Brain microvascular endothelial cell (primary cell): ENCODE data around the gene CTDSPL.

Experiments used
- DNase-seq: peaks from one replicate; pipeline ENCODE4 v3.0.0-alpha.2; 2020
- H3K27ac ChIP-seq: fragments of 250-450 bp; sonication (Bioruptor Pico); 2 replicates; pipeline ENCODE4 v1.5.1; 2020; ENCODE audit warnings: mild to moderate bottlenecking, moderate library complexity
- H3K27me3 ChIP-seq: fragments of 250-450 bp; sonication (Bioruptor Pico); replicated peaks from 2 replicates; pipeline ENCODE4 v1.5.1; 2020; ENCODE audit warnings: mild to moderate bottlenecking
- H3K36me3 ChIP-seq: fragments of 250-450 bp; sonication (Bioruptor Pico); replicated peaks from 2 replicates; pipeline ENCODE4 v1.5.1; 2020; ENCODE audit warnings: mild to moderate bottlenecking
- H3K4me3 ChIP-seq: 2 replicates; pipeline ENCODE4 v1.5.1; 2011; ENCODE audit warnings: low read depth, mild to moderate bottlenecking, control low read depth, low read length, moderate library complexity
- CTCF ChIP-seq: IDR thresholded peaks from 2 replicates; pipeline ENCODE4 v1.5.1; 2011; ENCODE audit warnings: low read depth, mild to moderate bottlenecking, moderate library complexity, low read length, control low read depth, inconsistent platforms; ENCODE audit errors: missing control alignments
- in situ Hi-C: cut with HindIII; loops from 2 replicates; pipeline ENCODE4 v1.10.0; 2017; ENCODE audit warnings: low sequenced_read_pairs, low pct_ligation_motif_present

CTDSPL gene

DNA sequence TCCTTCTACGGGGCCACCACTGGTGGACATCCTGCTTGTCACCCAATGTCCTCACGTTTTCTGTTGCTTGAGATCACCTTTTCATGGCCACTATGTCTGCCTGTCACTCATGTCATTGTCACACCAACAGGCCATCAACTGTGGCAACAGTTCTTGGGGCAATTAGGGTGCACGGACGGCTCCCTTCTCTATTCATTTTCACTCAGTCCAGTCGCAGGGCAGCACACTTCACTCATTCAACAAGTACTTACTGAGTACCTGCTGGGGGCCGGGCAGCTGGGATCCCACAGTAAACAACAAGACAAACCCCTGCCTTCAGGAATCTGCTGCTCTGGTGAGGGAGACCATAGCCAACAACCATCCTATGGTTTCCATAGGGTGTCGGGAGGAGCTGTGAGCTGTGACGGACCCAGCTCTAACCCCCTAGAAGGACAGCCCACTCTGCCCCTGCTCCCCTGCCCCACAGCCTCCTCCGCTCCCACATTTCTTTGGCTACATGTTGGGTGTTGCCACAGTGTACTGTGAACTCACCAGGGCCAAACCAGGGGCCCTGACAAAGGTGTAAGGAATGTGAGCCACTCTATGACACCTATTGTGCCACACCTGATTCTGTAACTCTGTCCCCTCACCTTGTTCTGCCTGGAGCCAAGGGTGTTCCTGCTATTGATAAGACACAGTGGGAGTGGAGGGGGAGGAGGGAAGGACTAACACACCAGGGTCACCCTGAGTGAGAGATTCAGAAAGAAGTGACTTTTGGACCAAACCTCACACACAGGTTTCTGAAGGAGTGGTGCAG, 130.8 kb downstream of the CTDSPL start:
- H3K4me3 ChIP-seq: no peak overlapping the region
- TF ChIP-seq CTCF: no peak
- H3K27me3 ChIP-seq: no peaks in the 10 kb centered on the region
- H3K27ac ChIP-seq: no peak overlapping the region
- no peaks in the 10 kb centered on the region for H3K36me3 ChIP-seq
- no peak for DNase-seq
- in situ Hi-C loops: no loop called here

- in situ Hi-C loops: no loop called here
- DNase-seq: no peak
- no peak for TF ChIP-seq CTCF
- H3K27me3 ChIP-seq: no peaks in the 10 kb centered on the region
- H3K27ac ChIP-seq: no peak overlapping the region
- H3K36me3 ChIP-seq: no peaks in the 10 kb centered on the region
- H3K4me3 ChIP-seq: no peak overlapping the region
Observed at GRCh38 chr3:37993067-37993455, 131.4 kb downstream of the CTDSPL start.

DNA sequence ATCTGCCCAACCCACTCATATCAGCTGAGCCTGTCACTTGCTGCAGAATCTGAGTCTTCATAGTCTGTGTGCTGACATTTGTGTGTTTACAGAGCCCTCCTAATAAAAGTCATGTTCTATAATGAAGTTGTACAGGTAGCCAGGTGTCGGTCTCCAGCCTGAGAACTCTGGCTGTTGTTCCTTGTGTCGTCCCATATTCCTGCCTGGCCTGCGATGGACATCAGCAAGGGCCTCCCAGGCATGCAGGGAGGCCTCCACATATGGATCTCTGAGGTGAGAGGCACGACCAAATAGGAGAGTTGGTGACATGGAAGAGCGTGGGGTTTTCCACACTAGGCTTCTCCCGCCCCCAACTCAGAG, 131.8 kb downstream of the CTDSPL start:
- no peaks in the 10 kb centered on the region for H3K36me3 ChIP-seq
- DNase-seq: no peak
- H3K27me3 ChIP-seq: no peaks in the 10 kb centered on the region
- no peak for TF ChIP-seq CTCF
- H3K27ac ChIP-seq: no peak overlapping the region
- H3K4me3 ChIP-seq: peak overlapping the region; percentile 67
- in situ Hi-C loops: no loop called here

DNA sequence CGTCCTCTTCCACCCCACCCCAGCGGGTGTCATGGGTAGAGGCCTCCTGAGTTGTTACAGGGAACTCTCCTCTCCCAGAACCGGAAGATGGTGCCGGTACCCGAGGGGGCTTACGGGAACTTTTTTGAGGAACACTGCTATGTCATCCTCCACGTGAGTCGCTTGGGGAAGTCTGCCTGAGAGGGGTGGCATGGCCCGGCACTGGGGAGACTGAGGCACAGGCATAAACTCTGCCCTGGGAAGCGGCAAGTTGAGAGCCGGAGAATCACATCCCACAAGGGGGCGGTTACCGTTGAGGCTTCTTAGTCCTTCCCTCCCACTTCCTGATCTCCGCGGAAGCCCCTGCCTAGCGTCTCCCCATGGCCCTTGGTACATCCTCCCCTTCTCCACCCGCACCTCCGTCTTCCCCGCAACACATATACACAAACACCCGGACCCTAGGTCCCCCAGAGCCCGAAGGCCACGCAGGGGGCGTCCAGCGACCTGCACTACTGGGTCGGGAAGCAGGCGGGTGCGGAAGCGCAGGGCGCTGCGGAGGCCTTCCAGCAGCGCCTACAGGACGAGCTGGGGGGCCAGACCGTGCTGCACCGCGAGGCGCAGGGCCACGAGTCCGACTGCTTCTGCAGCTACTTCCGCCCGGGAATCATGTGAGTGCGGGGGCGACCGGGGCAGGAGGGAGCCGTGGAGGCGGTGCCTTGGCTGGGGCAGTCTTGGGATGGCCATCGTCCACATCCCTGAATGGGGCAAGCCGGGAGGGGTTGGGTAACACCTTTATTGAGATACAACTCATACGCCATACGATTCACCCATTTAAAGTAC, 132.3 kb downstream of the CTDSPL start:
- TF ChIP-seq CTCF: peak; percentile 18
- H3K27me3 ChIP-seq: no peaks in the 10 kb centered on the region
- H3K36me3 ChIP-seq: no peaks in the 10 kb centered on the region
- in situ Hi-C loops: no loop called here
- DNase-seq: peak; percentile 74
- H3K27ac ChIP-seq: peak overlapping the region; percentile 70
- H3K4me3 ChIP-seq: peak overlapping the region; percentile 67

GRCh38 chr3:37994639-37994972, 132.9 kb downstream of the CTDSPL start:
- Histone ChIP-seq H3K27ac (peak overlapping the region; percentile 70), H3K27me3 (no peaks in the 10 kb centered on the region), H3K4me3 (peak overlapping the region; percentile 67), H3K36me3 (no peaks in the 10 kb centered on the region)
- in situ Hi-C loops: no loop called here
- no peak for DNase-seq
- no peak for TF ChIP-seq CTCF
